Endothelial cell (in vitro differentiated cells): ENCODE data around the gene CCNA2. TPM values are rescaled to one million over a fixed set of nuclear protein-coding genes. Genes with fewer than 3 reads are reported as not detected.

ENCODE experiments used
- DNase-seq: peaks from one replicate; pipeline ENCODE4 v3.0.0; 2021; ENCODE audit warnings: low spot score
- H3K27ac Mint-ChIP-seq: one replicate; pipeline ENCODE4 v1.8.0; 2021; ENCODE audit warnings: mixed read lengths, inconsistent platforms; ENCODE audit not compliant: unreplicated experiment
- H3K27me3 Mint-ChIP-seq: one replicate; pipeline ENCODE4 v1.8.0; 2021; ENCODE audit warnings: mild to moderate bottlenecking, moderate library complexity, mixed read lengths, inconsistent platforms; ENCODE audit not compliant: unreplicated experiment
- H3K36me3 Mint-ChIP-seq: one replicate; pipeline ENCODE4 v1.8.0; 2021; ENCODE audit warnings: mild to moderate bottlenecking, low read depth, mixed read lengths, inconsistent platforms; ENCODE audit not compliant: unreplicated experiment
- H3K4me1 Mint-ChIP-seq: one replicate; pipeline ENCODE4 v1.8.0; 2021; ENCODE audit warnings: mild to moderate bottlenecking, mixed read lengths, inconsistent platforms; ENCODE audit not compliant: unreplicated experiment
- H3K4me3 Mint-ChIP-seq: one replicate; pipeline ENCODE4 v1.8.0; 2021; ENCODE audit warnings: mild to moderate bottlenecking, mixed read lengths, inconsistent platforms; ENCODE audit not compliant: unreplicated experiment
- H3K9me3 Mint-ChIP-seq: one replicate; pipeline ENCODE4 v1.8.0; 2021; ENCODE audit warnings: mixed read lengths, inconsistent platforms; ENCODE audit not compliant: unreplicated experiment
- total RNA-seq: library from RNA; stranded (reverse); fragmentation: NEBNext Ultra II Directional; extraction: Animal tissue kit (Norgen Biotek cat#: 25700); gene quantifications from one replicate; pipeline ENCODE4 v1.2.1, GENCODE V29; 2021; ENCODE audit not compliant: unreplicated experiment
- TF ChIP-seq, protein P1 (sequence below): fragments of 200-600 bp; sonication (generic); IDR thresholded peaks from one replicate; pipeline ENCODE4 v1.5.0; 2021; ENCODE audit warnings: antibody characterized with exemption; ENCODE audit not compliant: unreplicated experiment

Gene CCNA2
- total RNA-seq, 1 donor from 2014 or later = 11.4 TPM

GRCh38 chr4:121829511-121829910, 5.8 kb upstream of the CCNA2 start:
- DNase-seq = no peak
- TF ChIP-seq, protein P1, sequence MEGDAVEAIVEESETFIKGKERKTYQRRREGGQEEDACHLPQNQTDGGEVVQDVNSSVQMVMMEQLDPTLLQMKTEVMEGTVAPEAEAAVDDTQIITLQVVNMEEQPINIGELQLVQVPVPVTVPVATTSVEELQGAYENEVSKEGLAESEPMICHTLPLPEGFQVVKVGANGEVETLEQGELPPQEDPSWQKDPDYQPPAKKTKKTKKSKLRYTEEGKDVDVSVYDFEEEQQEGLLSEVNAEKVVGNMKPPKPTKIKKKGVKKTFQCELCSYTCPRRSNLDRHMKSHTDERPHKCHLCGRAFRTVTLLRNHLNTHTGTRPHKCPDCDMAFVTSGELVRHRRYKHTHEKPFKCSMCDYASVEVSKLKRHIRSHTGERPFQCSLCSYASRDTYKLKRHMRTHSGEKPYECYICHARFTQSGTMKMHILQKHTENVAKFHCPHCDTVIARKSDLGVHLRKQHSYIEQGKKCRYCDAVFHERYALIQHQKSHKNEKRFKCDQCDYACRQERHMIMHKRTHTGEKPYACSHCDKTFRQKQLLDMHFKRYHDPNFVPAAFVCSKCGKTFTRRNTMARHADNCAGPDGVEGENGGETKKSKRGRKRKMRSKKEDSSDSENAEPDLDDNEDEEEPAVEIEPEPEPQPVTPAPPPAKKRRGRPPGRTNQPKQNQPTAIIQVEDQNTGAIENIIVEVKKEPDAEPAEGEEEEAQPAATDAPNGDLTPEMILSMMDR = no peak
- Mint-ChIP-seq H3K36me3 (no peaks in the 10 kb centered on the region), H3K9me3 (no peaks in the 10 kb centered on the region), H3K27ac (no peak overlapping the region), H3K4me3 (no peak overlapping the region), H3K4me1 (no peaks in the 10 kb centered on the region), H3K27me3 (no peaks in the 10 kb centered on the region)

GRCh38 chr4:121827853-121828252, 4.2 kb upstream of the CCNA2 start:
- H3K9me3 Mint-ChIP-seq = no peaks in the 10 kb centered on the region
- H3K4me1 Mint-ChIP-seq = no peaks in the 10 kb centered on the region
- TF ChIP-seq, protein P1 = no peak

DNA sequence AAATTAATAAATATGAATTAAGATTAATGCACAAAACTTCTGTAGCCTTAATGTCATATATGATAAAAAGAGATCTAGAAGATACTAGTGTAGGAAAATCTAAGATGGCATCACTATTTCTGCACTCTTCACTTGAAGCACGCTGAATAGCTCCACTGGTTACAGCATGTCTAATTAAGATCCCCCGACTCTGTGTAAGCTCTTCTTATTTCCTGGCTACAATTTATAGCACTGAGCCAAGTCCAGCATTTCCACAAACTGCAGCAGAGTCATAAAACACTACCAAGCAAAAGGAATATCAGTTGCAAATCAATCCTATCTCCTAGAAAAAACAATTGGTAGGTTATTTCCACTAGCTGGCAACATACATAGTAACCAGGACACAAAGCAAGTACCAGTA, 1.3 kb upstream of the CCNA2 start:
- Mint-ChIP-seq H3K4me1 (peaks cover 5% of the 10 kb centered on the region), H3K27me3 (peaks cover 10% of the 10 kb centered on the region), H3K9me3 (no peaks in the 10 kb centered on the region), H3K27ac (no peak overlapping the region), H3K4me3 (no peak overlapping the region), H3K36me3 (peaks cover 5% of the 10 kb centered on the region)
- no peak for DNase-seq
- TF ChIP-seq, protein P1 = no peak

More at GRCh38 chr4:121827853-121828252, 4.2 kb upstream of the CCNA2 start:
- H3K36me3 Mint-ChIP-seq = peaks cover 5% of the 10 kb centered on the region
- H3K4me3 Mint-ChIP-seq = no peak overlapping the region
- peaks cover 8% of the 10 kb centered on the region for H3K27me3 Mint-ChIP-seq
- DNase-seq = no peak
- H3K27ac Mint-ChIP-seq = no peak overlapping the region

DNA sequence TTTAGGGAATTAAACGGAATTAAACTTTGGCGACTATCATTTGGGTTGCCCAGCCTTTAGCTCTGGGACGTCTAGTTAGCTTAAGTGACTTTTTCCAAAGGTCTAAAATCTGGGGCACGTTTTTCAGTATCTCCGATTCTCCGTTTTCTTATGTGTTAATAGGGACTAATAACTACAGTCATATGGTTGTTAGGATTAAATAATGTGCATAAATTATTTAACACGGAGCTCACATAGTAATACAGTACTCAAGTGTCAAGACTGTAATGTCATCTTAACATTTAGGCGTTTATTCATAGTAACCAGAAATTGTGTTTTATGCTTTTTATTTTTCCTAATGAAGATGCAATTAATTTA, 466 bp upstream of the CCNA2 start:
- DNase-seq = no peak
- Mint-ChIP-seq H3K4me3 (peak overlapping the region; percentile 99), H3K36me3 (peaks cover 5% of the 10 kb centered on the region), H3K9me3 (no peaks in the 10 kb centered on the region), H3K4me1 (peaks cover 5% of the 10 kb centered on the region), H3K27ac (peak overlapping the region; percentile 91), H3K27me3 (peaks cover 10% of the 10 kb centered on the region)
- TF ChIP-seq, protein P1 = no peak

- TF ChIP-seq, protein P1 = peak; percentile 18
- Mint-ChIP-seq H3K4me3 (peak overlapping the region; percentile 99), H3K9me3 (no peaks in the 10 kb centered on the region), H3K4me1 (peaks cover 5% of the 10 kb centered on the region), H3K36me3 (peaks cover 9% of the 10 kb centered on the region), H3K27me3 (peaks cover 10% of the 10 kb centered on the region), H3K27ac (peak overlapping the region; percentile 92)
- DNase-seq = peak; percentile 36
Measured at GRCh38 chr4:121822796-121823504, 733 bp downstream of the CCNA2 start.
